Activated CD8-positive, alpha-beta memory T cell treated with anti-CD3 and anti-CD28 coated beads, Interleukin-2, amount 50 U/mL, for 24 hours (primary cell): ENCODE data around the gene EGR2.

Experiments
- DNase-seq: peaks from one replicate; pipeline ENCODE4 v3.0.0-alpha.2; 2020; ENCODE audit errors: extremely low read depth

Gene EGR2

GRCh38 chr10:62817766-62818425 lies 1.7 kb upstream of the EGR2 start:
- no peak for DNase-seq

GRCh38 chr10:62817121-62817765 lies 1.1 kb upstream of the EGR2 start:
- no peak for DNase-seq

- no peak for DNase-seq
Measured at GRCh38 chr10:62816076-62816330, 163 bp downstream of the EGR2 start.

- no peak for DNase-seq
Measured at GRCh38 chr10:62815381-62816075, 638 bp downstream of the EGR2 start.

GRCh38 chr10:62814756-62815380 lies 1.3 kb downstream of the EGR2 start:
- DNase-seq: no peak

- no peak for DNase-seq
Measured at GRCh38 chr10:62813981-62814380, 2.2 kb downstream of the EGR2 start.

- DNase-seq: no peak
Measured at GRCh38 chr10:62813453-62813852, 2.7 kb downstream of the EGR2 start.

GRCh38 chr10:62812672-62813439 lies 3.3 kb downstream of the EGR2 start:
- DNase-seq: no peak

- DNase-seq: peak; percentile 59
Measured at GRCh38 chr10:62811159-62811875, 4.8 kb downstream of the EGR2 start.

GRCh38 chr10:62810156-62810902 lies 5.8 kb downstream of the EGR2 start:
- DNase-seq: no peak

GRCh38 chr10:62806251-62806650 lies 9.9 kb downstream of the EGR2 start:
- no peak for DNase-seq

GRCh38 chr10:62805231-62806099 lies 10.7 kb downstream of the EGR2 start:
- DNase-seq: no peak

GRCh38 chr10:62804356-62805230 lies 11.6 kb downstream of the EGR2 start, which contains the start of gene ADO:
Gene ADO, plus strand, starts transcription at chr10:62804720. Its CDS starts 340 bp downstream, at chr10:62805060.
- peak; percentile 43 for DNase-seq

GRCh38 chr10:62803724-62804355 lies 12.3 kb downstream of the EGR2 start:
- no peak for DNase-seq

GRCh38 chr10:62801871-62802270 lies 14.3 kb downstream of the EGR2 start:
- DNase-seq: no peak

- no peak for DNase-seq
Measured at GRCh38 chr10:62796896-62797295, 19.3 kb downstream of the EGR2 start.

GRCh38 chr10:62795762-62796161 lies 20.4 kb downstream of the EGR2 start:
- DNase-seq: no peak

GRCh38 chr10:62795100-62795499 lies 21.1 kb downstream of the EGR2 start:
- no peak for DNase-seq
